Measurements from ENCODE around the gene PRLR. TPM values are rescaled to one million over a fixed set of nuclear protein-coding genes. Genes with fewer than 3 reads are reported as not detected.
A peak's percentile ranks its signal among the peaks of the same experiment; 100 is the strongest.

The PRLR gene
- total RNA-seq, 1 donor from 2014 or later: not detected

DNA sequence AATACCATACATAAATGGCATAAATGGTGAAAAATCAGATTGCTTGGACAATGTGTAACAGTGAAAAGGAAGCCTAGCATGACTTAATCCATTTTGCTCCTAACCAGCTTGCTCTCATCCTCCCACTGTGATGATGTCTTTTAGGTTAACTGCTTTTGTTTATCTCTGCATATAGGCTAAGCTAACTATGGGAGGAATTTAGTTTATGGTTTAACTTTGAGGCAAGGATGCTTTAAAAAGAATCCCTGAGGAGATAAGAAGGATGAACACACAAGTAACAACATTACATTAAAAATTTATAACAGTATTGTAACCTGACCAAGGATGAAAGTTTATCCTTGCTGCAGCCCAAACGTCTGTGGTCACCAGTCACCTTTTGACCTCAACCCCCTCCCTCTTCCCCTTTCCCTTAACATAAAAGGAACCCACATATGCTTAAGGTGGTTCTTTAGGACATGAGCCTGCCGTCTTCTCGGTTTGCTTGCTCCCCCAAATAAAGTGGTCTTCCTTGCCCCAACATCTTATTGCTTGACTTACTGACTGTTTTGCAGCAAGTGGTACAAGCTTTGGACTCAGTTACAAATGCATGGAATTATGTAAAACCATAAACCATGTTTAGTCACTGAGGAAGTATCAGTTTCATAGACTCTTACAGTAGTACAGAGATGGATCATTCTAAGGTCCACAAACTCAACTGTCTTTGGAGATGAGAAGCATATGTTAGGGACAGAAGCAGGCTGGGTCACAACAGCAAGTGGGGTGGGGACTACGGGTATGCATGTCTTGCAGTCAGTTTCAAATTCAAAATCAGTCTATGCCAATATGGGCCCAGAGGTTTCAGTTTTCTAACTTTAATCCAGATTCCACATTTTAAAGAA, 213.9 kb downstream of the PRLR start:
- DNase-seq (ENCODE audit: low spot score): no peak
- no peak overlapping the region for H3K27ac Mint-ChIP-seq
- no peaks in the 10 kb centered on the region for H3K9me3 Mint-ChIP-seq
- peaks cover 6% of the 10 kb centered on the region for H3K27me3 Mint-ChIP-seq (ENCODE audit: low read depth)
- no peak overlapping the region for H3K4me3 Mint-ChIP-seq (ENCODE audit: low read depth)
- H3K36me3 Mint-ChIP-seq (ENCODE audit: low read depth): no peaks in the 10 kb centered on the region
- intact Hi-C loops (cut with micrococcal nuclease): no loop called here
- peaks cover 5% of the 10 kb centered on the region for H3K4me1 Mint-ChIP-seq (ENCODE audit: low read depth)

DNA sequence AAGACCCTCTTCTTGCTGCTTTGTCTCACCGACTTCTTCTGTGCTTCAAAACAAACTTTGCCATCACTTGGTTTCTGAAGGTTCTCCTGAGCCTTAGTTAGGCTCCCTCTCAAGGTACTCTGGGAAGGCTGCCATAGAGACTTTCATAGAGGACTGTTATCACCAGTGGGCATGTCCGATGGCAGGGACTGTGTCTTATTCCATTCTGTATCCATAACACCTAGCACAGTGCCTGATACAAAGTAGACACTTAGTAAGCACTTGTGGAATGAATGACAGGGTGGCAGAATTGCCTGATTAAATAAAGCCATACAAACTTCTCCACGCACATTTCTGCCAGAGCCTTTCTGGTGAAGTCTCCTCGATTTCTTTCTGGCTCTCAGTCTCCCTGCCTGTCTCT, 215.2 kb downstream of the PRLR start:
- H3K9me3 Mint-ChIP-seq: no peaks in the 10 kb centered on the region
- peaks cover 5% of the 10 kb centered on the region for H3K4me1 Mint-ChIP-seq (ENCODE audit: low read depth)
- H3K27ac Mint-ChIP-seq: no peak overlapping the region
- no peaks in the 10 kb centered on the region for H3K36me3 Mint-ChIP-seq (ENCODE audit: low read depth)
- peaks cover 6% of the 10 kb centered on the region for H3K27me3 Mint-ChIP-seq (ENCODE audit: low read depth)
- no peak for DNase-seq (ENCODE audit: low spot score)
- intact Hi-C loops (cut with micrococcal nuclease): no loop called here
- H3K4me3 Mint-ChIP-seq (ENCODE audit: low read depth): no peak overlapping the region

DNA sequence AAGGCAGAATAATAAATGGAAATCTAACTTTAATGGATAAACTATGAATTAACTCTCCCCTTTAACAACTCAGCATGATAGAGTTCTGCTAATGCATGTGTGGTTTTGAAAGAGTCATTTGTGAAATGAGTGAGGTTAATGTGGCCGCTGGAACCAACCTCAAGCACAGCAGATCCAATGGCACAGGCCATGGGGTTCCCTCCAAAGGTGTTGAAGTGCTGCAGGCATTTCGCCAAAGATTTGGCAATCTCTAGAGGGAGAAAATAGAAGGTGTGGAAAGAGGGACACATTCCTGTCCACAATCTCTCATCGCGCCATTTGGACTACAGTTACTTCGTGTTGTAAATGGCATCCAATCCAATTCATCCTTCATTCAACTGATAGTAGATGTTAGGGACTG, 217.5 kb downstream of the PRLR start:
- Mint-ChIP-seq H3K27me3 (ENCODE audit: low read depth) (peaks cover 9% of the 10 kb centered on the region), H3K9me3 (no peaks in the 10 kb centered on the region), H3K4me3 (ENCODE audit: low read depth) (no peak overlapping the region), H3K4me1 (ENCODE audit: low read depth) (peaks cover 5% of the 10 kb centered on the region), H3K27ac (no peak overlapping the region), H3K36me3 (ENCODE audit: low read depth) (no peaks in the 10 kb centered on the region)
- DNase-seq (ENCODE audit: low spot score): no peak
- intact Hi-C loops (cut with micrococcal nuclease): no loop called here

DNA sequence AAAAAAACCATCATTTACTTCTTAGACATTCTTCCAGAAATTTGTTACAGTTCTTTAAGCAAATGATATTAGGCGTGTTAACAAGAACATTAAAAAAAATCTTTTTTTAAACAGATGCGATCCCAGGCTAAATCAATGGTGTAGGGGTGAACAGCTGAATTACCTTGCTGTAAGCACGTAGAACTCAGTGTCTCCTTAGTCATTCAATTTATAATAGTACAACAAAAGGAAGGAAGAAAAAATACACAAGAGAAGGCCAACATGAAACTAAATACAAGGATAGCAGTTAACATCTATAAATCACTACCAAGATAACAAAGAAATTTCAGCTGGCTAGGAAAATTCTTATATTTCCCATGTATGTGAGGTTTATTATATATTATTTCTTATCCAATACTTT, 217.9 kb downstream of the PRLR start:
- peaks cover 9% of the 10 kb centered on the region for H3K27me3 Mint-ChIP-seq (ENCODE audit: low read depth)
- H3K4me3 Mint-ChIP-seq (ENCODE audit: low read depth): no peak overlapping the region
- no peaks in the 10 kb centered on the region for H3K36me3 Mint-ChIP-seq (ENCODE audit: low read depth)
- no peaks in the 10 kb centered on the region for H3K9me3 Mint-ChIP-seq
- no peak overlapping the region for H3K27ac Mint-ChIP-seq
- intact Hi-C loops (cut with micrococcal nuclease): no loop called here
- H3K4me1 Mint-ChIP-seq (ENCODE audit: low read depth): peaks cover 5% of the 10 kb centered on the region
- no peak for DNase-seq (ENCODE audit: low spot score)

DNA sequence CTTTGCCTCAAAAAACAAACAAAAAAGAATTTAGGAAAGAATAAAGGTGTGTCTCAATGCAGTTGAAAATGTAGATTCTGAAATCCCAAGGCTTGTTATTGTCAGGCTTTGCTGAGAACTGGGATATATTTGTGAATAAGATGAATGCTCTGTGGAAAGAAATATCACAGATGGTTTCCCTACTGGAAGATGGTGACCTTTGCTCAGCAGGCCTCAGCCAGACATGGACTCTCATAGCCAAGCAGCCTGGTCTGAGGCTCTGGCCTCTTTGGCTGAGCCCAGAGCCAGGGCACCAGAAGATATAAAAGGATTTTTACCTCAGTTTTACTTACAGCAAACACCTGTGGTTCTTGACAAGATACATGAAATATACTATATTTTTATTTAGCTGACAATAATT, 219.6 kb downstream of the PRLR start:
- H3K36me3 Mint-ChIP-seq (ENCODE audit: low read depth): no peaks in the 10 kb centered on the region
- no peak overlapping the region for H3K27ac Mint-ChIP-seq
- H3K4me3 Mint-ChIP-seq (ENCODE audit: low read depth): no peak overlapping the region
- intact Hi-C loops (cut with micrococcal nuclease): no loop called here
- no peaks in the 10 kb centered on the region for H3K4me1 Mint-ChIP-seq (ENCODE audit: low read depth)
- peaks cover 10% of the 10 kb centered on the region for H3K27me3 Mint-ChIP-seq (ENCODE audit: low read depth)
- H3K9me3 Mint-ChIP-seq: no peaks in the 10 kb centered on the region
- no peak for DNase-seq (ENCODE audit: low spot score)

DNA sequence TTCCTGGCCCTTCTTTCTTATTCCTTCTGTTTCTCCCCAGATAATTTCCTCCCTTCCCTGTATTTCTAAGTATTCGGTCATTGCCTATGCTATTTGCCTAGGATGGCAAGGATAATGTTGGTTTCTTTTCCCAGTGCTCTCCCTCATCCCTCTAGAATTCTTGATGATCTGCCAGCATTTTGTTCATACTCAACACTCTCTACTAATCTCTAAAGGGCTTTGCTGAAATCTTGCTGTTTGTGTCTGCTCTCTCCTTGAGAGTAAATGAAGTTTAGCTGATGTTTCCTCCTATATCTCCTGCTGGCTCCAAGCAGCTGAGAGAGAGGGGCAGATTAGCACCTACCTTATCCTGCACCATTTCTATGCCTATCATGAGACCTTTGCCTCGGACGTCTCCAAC, 220.6 kb downstream of the PRLR start:
- H3K27ac Mint-ChIP-seq: no peak overlapping the region
- no peak overlapping the region for H3K4me3 Mint-ChIP-seq (ENCODE audit: low read depth)
- H3K27me3 Mint-ChIP-seq (ENCODE audit: low read depth): peaks cover 11% of the 10 kb centered on the region
- no peaks in the 10 kb centered on the region for H3K4me1 Mint-ChIP-seq (ENCODE audit: low read depth)
- no peaks in the 10 kb centered on the region for H3K9me3 Mint-ChIP-seq
- H3K36me3 Mint-ChIP-seq (ENCODE audit: low read depth): no peaks in the 10 kb centered on the region
- intact Hi-C loops (cut with micrococcal nuclease): no loop called here
- DNase-seq (ENCODE audit: low spot score): no peak

DNA sequence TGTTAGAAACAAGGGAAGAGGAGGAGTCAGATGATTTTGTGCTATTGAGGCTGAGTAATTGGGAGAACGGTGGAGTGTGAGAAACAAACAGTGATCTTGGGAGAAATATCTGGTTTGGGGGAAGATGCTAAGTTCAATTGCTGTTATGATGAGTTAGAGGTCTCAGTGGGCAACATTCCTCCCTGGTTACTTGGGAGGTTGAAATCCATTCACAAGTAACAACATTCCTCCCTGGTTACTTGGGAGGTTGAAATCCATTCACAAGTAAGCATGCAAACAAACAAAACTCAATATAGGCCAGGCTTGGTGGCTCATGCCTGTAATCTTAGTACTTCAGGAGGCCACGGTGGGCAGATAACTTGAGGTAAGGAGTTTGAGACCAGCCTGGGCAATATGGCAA, 221.3 kb downstream of the PRLR start:
- intact Hi-C loops (cut with micrococcal nuclease): no loop called here
- peaks cover 12% of the 10 kb centered on the region for H3K27me3 Mint-ChIP-seq (ENCODE audit: low read depth)
- H3K4me3 Mint-ChIP-seq (ENCODE audit: low read depth): no peak overlapping the region
- no peaks in the 10 kb centered on the region for H3K9me3 Mint-ChIP-seq
- H3K27ac Mint-ChIP-seq: no peak overlapping the region
- DNase-seq (ENCODE audit: low spot score): no peak
- no peaks in the 10 kb centered on the region for H3K4me1 Mint-ChIP-seq (ENCODE audit: low read depth)
- no peaks in the 10 kb centered on the region for H3K36me3 Mint-ChIP-seq (ENCODE audit: low read depth)

DNA sequence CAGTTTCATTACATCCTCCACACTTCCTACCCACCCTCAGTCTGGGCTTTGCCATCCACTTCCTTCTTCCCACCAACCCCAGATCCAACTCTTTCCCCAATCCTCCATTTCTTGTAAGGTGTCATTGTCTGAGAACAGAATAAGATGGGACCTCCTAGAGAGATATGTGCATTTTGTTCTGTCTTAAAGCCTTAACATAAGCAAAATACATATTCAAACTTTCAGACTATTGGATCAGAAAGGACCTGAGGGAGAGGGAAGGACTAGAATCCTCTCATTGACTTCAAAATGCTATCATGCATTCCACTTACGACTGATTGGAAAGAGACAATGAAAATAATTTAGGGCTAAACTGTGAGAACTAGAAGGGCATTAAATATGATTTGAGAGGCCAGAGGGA, 225.5 kb downstream of the PRLR start:
- no peak overlapping the region for H3K4me3 Mint-ChIP-seq (ENCODE audit: low read depth)
- no peaks in the 10 kb centered on the region for H3K4me1 Mint-ChIP-seq (ENCODE audit: low read depth)
- intact Hi-C loops (cut with micrococcal nuclease): no loop called here
- DNase-seq (ENCODE audit: low spot score): no peak
- no peak overlapping the region for H3K27ac Mint-ChIP-seq
- peaks cover 14% of the 10 kb centered on the region for H3K27me3 Mint-ChIP-seq (ENCODE audit: low read depth)
- no peaks in the 10 kb centered on the region for H3K9me3 Mint-ChIP-seq
- H3K36me3 Mint-ChIP-seq (ENCODE audit: low read depth): no peaks in the 10 kb centered on the region

DNA sequence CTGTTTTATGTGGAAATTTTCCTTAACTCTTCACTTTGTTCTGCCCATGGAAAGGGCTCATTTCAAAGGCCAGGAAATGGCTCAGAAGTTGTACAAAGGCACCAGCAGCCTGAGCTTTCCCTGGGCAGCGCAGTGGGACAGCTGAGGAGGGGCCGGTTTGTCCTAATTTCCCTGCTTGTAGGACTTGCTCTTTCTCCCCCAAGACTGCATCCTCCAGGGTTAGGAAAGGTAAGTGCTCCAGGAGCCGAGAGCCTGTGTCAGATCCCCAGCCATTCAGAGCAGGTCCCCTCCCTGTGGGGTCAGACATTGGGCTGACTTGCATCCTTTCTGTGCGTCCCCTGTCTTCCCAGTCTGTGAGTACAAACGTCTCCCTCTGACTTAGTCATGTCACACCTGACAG, 226.1 kb downstream of the PRLR start:
- peaks cover 14% of the 10 kb centered on the region for H3K27me3 Mint-ChIP-seq (ENCODE audit: low read depth)
- no peaks in the 10 kb centered on the region for H3K4me1 Mint-ChIP-seq (ENCODE audit: low read depth)
- DNase-seq (ENCODE audit: low spot score): no peak
- H3K36me3 Mint-ChIP-seq (ENCODE audit: low read depth): no peaks in the 10 kb centered on the region
- no peaks in the 10 kb centered on the region for H3K9me3 Mint-ChIP-seq
- H3K27ac Mint-ChIP-seq: no peak overlapping the region
- H3K4me3 Mint-ChIP-seq (ENCODE audit: low read depth): no peak overlapping the region
- intact Hi-C loops (cut with micrococcal nuclease): no loop called here

DNA sequence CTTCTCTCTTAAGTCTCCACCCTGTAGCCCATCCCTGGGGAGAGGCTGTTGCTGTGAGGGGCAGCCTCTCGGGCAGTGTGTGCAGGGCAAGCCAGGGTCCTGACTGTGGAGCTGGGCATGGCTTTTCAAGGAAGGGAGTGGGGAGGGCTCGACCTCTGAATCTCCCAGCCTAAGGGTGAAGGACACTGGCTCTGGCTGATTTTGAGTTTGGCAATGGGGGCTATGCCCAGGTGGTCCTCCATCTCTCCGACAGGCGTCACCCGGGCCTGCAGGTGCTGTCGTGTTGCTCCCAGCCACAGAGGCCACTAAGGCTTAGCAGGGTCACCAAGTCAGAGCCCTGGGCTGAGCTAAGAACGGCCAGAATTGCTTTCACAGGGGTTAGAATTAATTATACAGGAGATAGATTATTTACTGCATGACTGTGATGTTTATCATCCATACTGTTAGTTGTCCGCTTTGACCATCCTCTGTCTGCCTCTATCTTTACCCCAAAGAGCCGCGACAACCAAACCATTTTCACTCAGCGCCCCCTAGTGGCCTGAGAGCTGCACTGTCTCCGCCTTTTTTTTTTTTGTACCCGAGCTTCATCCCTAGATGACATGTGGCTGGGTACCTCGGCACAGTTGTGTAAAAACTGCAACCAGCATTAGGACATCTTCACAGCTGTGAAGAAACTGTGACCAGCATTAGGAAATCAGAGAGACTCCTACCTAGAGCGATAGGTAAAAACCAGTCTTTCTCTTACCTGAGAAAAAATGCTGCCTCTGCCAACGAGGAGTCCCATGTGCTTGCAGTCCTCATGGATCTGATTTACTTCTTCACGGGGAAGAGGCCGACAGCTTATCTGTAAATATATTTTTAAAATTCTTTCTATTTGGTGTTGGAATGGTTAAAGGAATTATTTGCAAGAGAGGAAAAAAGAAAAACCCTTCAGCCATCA, 227.0 kb downstream of the PRLR start:
- Mint-ChIP-seq H3K4me3 (ENCODE audit: low read depth) (no peak overlapping the region), H3K27me3 (ENCODE audit: low read depth) (peaks cover 15% of the 10 kb centered on the region), H3K36me3 (ENCODE audit: low read depth) (no peaks in the 10 kb centered on the region), H3K9me3 (no peaks in the 10 kb centered on the region), H3K4me1 (ENCODE audit: low read depth) (no peaks in the 10 kb centered on the region), H3K27ac (no peak overlapping the region)
- intact Hi-C loops (cut with micrococcal nuclease): loop anchor here (2.0 kb wide), 3 partner anchors 44 to 528 kb away; no protein-coding TSS in a partner anchor
- DNase-seq (ENCODE audit: low spot score): peak; percentile 45

DNA sequence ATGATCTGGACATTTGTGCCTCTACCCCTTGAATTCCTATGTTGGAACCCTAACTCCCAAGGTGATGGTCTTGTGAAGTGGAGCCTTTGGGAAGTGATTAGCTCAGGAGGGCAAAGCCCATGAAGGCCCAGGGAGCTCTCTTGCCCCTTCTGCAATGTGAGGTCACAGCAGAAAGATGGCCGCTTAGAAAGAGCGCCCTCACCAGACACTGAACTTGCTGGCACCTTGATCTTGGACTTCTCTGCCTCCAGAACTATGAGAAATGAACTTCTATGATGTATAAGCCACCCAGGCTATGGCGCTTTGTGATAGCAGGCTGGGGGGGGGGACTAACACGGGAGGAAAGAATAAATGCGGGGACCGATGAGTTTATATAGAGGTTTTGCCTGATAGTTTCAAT, 227.8 kb downstream of the PRLR start:
- H3K4me3 Mint-ChIP-seq (ENCODE audit: low read depth): no peak overlapping the region
- DNase-seq (ENCODE audit: low spot score): no peak
- intact Hi-C loops (cut with micrococcal nuclease): loop anchor here (2.0 kb wide), 3 partner anchors 44 to 528 kb away; no protein-coding TSS in a partner anchor
- peaks cover 15% of the 10 kb centered on the region for H3K27me3 Mint-ChIP-seq (ENCODE audit: low read depth)
- H3K9me3 Mint-ChIP-seq: no peaks in the 10 kb centered on the region
- H3K27ac Mint-ChIP-seq: no peak overlapping the region
- H3K4me1 Mint-ChIP-seq (ENCODE audit: low read depth): no peaks in the 10 kb centered on the region
- H3K36me3 Mint-ChIP-seq (ENCODE audit: low read depth): no peaks in the 10 kb centered on the region

DNA sequence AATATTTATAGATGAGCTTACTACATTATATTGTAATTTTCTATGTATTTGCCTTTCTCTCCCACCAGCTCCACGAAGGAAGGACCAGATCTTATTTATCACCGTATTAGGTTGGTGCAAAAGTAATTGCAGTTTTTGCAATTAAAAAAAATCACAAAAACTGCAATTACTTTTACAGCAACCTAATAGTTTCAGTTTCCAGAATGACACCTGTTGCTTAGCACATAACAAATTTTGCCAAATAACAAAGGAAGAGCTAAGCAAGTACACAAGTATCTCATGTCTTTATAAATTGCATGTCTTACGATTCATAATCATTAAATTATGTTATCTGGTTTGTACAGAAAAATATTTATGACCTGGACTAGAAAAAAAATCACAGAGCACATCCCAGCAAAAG, 228.4 kb downstream of the PRLR start:
- H3K27me3 Mint-ChIP-seq (ENCODE audit: low read depth): peaks cover 15% of the 10 kb centered on the region
- no peak overlapping the region for H3K4me3 Mint-ChIP-seq (ENCODE audit: low read depth)
- H3K4me1 Mint-ChIP-seq (ENCODE audit: low read depth): no peaks in the 10 kb centered on the region
- H3K9me3 Mint-ChIP-seq: no peaks in the 10 kb centered on the region
- H3K27ac Mint-ChIP-seq: no peak overlapping the region
- no peaks in the 10 kb centered on the region for H3K36me3 Mint-ChIP-seq (ENCODE audit: low read depth)
- intact Hi-C loops (cut with micrococcal nuclease): loop anchor here (2.0 kb wide), 3 partner anchors 43 to 527 kb away; no protein-coding TSS in a partner anchor
- no peak for DNase-seq (ENCODE audit: low spot score)

Data from activated T-helper 2 cell treated with anti-CD3 and anti-CD28 coated beads, Interferon-gamma antibody, Interleukin-2, Interleukin-4, amounts not matched to agents 10 μg/mL and 5 μg/mL and 100 μg/mL, durations not matched to agents 14 hours and 24 hours and 36 hours (primary cell).